Uterus (tissue), 4 donors: ENCODE data around the gene TRIL. TPM values are rescaled to one million over a fixed set of nuclear protein-coding genes. Genes with fewer than 3 reads are reported as not detected.

Experiments used
- DNase-seq, 2 donors: peaks; one replicate each; pipeline ENCODE4 v3.0.0-alpha.2; 2019 to 2020
- H3K27ac ChIP-seq, 2 donors: fragments of 200-600 bp; sonication (generic); 1 replicate in 1 of 2; 2 replicates in 1 of 2; pipeline ENCODE4 v1.5.1; 2016 to 2018
- H3K27me3 ChIP-seq, 2 donors: fragments of 200-600 bp; sonication (generic); one replicate each; pipeline ENCODE4 v1.5.1; 2018 to 2019; ENCODE audit warnings: control low read depth in 1 of 2
- H3K36me3 ChIP-seq, 2 donors: fragments of 200-600 bp; sonication (generic); one replicate each; pipeline ENCODE4 v1.5.1; 2019; ENCODE audit warnings: control low read depth in 1 of 2
- H3K4me1 ChIP-seq, 2 donors: fragments of 200-600 bp; sonication (generic); one replicate each; pipeline ENCODE4 v1.5.1; 2018 to 2019; ENCODE audit warnings: control low read depth in 1 of 2
- H3K4me3 ChIP-seq, 2 donors: fragments of 200-600 bp; sonication (generic); 1 replicate in 1 of 2; 2 replicates in 1 of 2; pipeline ENCODE4 v1.5.1; 2018 to 2019; ENCODE audit warnings: mild to moderate bottlenecking in 1 of 2
- H3K9me3 ChIP-seq, 2 donors: fragments of 200-600 bp; sonication (generic); one replicate each; pipeline ENCODE4 v1.5.1; 2019; ENCODE audit warnings: control low read depth in 1 of 2
- CTCF ChIP-seq, 4 experiments: fragments of 200-600 bp in 2 of 4; fragments of 450-650 bp in 2 of 4; sonication (generic) in 2 of 4; IDR thresholded peaks; one replicate each; pipeline ENCODE4 v1.5.1; 2016 to 2019; ENCODE audit warnings: antibody characterized with exemption in 4 of 4, mild to moderate bottlenecking in 2 of 4, moderate library complexity in 1 of 4
- POLR2A ChIP-seq, 2 donors: fragments of 450-650 bp; IDR thresholded peaks; one replicate each; pipeline ENCODE4 v1.6.1; 2016; ENCODE audit warnings: antibody characterized with exemption in 2 of 2, mild to moderate bottlenecking in 1 of 2, moderate library complexity in 1 of 2
- intact Hi-C: fragments of 100-400 bp; cut with DNase I; formaldehyde crosslinking; loops from one replicate; pipeline ENCODE4 v1.15.1; 2023; ENCODE audit warnings: low total_unique reads
- total RNA-seq, 4 donors: library from RNA; depleted of rRNA in 3 of 4; stranded (reverse); fragments of >200 nt in 3 of 4; gene quantifications; one replicate each; pipeline versions ENCODE4 v1.1.0 to v1.2.4, GENCODE V29; 2014 to 2023
- donor health status: DM: yes; HTN: yes; CAD: no.

TRIL gene
- total RNA-seq, 4 donors from 2014 or later: 6.2 to 23.5 (median 10.1) TPM

GRCh38 chr7:28939367-28939766 is 18.8 kb downstream of the TRIL start:
- DNase-seq: no peak
- no peaks in the 10 kb centered on the region for H3K27me3 ChIP-seq
- intact Hi-C loops: no loop called here
- no peaks in the 10 kb centered on the region for H3K36me3 ChIP-seq
- no peak overlapping the region for H3K27ac ChIP-seq
- no peaks in the 10 kb centered on the region for H3K9me3 ChIP-seq
- no peak overlapping the region for H3K4me3 ChIP-seq
- TF ChIP-seq CTCF (IDR thresholded peaks at IDR 0.05) (no peak), POLR2A (IDR thresholded peaks at IDR 0.05) (no peak)
- H3K4me1 ChIP-seq: no peaks in the 10 kb centered on the region

GRCh38 chr7:28937619-28938018 is 20.5 kb downstream of the TRIL start:
- H3K4me3 ChIP-seq: no peak overlapping the region
- DNase-seq: no peak
- H3K27ac ChIP-seq: no peak overlapping the region
- no peaks in the 10 kb centered on the region for H3K27me3 ChIP-seq
- no peaks in the 10 kb centered on the region for H3K4me1 ChIP-seq
- no peaks in the 10 kb centered on the region for H3K36me3 ChIP-seq
- intact Hi-C loops: no loop called here
- TF ChIP-seq POLR2A (IDR thresholded peaks at IDR 0.05): no peak
- TF ChIP-seq CTCF (IDR thresholded peaks at IDR 0.05): no peak
- no peaks in the 10 kb centered on the region for H3K9me3 ChIP-seq

- H3K27me3 ChIP-seq: no peaks in the 10 kb centered on the region
- TF ChIP-seq POLR2A (IDR thresholded peaks at IDR 0.05) (no peak), CTCF (IDR thresholded peaks at IDR 0.05) (no peak)
- H3K27ac ChIP-seq: no peak overlapping the region
- H3K4me3 ChIP-seq: no peak overlapping the region
- H3K9me3 ChIP-seq: no peaks in the 10 kb centered on the region
- no peaks in the 10 kb centered on the region for H3K36me3 ChIP-seq
- H3K4me1 ChIP-seq: no peaks in the 10 kb centered on the region
- intact Hi-C loops: no loop called here
- no peak for DNase-seq
These were observed 21.0 kb downstream of the TRIL start for GRCh38 chr7:28937103-28937502.

GRCh38 chr7:28933846-28934320 is 24.2 kb downstream of the TRIL start:
- no peak overlapping the region for H3K27ac ChIP-seq
- no peaks in the 10 kb centered on the region for H3K36me3 ChIP-seq
- no peaks in the 10 kb centered on the region for H3K9me3 ChIP-seq
- H3K4me1 ChIP-seq: no peaks in the 10 kb centered on the region
- DNase-seq: no peak
- H3K27me3 ChIP-seq: no peaks in the 10 kb centered on the region
- H3K4me3 ChIP-seq: no peak overlapping the region
- TF ChIP-seq CTCF (IDR thresholded peaks at IDR 0.05) (no peak), POLR2A (IDR thresholded peaks at IDR 0.05) (no peak)
- intact Hi-C loops: no loop called here

- no peak for TF ChIP-seq POLR2A (IDR thresholded peaks at IDR 0.05)
- no peak for TF ChIP-seq CTCF (IDR thresholded peaks at IDR 0.05)
- no peak for DNase-seq
- Histone ChIP-seq H3K27me3 (no peaks in the 10 kb centered on the region), H3K9me3 (no peaks in the 10 kb centered on the region), H3K27ac (no peak overlapping the region), H3K4me3 (no peak overlapping the region), H3K36me3 (no peaks in the 10 kb centered on the region), H3K4me1 (no peaks in the 10 kb centered on the region)
- intact Hi-C loops: no loop called here
These were observed 26.6 kb downstream of the TRIL start for GRCh38 chr7:28931565-28931964.
